ENCODE measurements around the gene CTNNA3.
"Not testable (repeated sequence)": the region's sequence is repeated elsewhere in the genome, so short reads cannot be mapped to it uniquely, and the experiment has no call there.

Gene CTNNA3

GRCh38 chr10:67696029-67696428 is at the start of gene CTNNA3:
Gene CTNNA3, minus strand, starts transcription at chr10:67696195.
- in situ Hi-C loops (cut with HindIII; ENCODE audit: low sequenced_read_pairs), result no loop called here

- in situ Hi-C loops (cut with HindIII; ENCODE audit: low sequenced_read_pairs), result no loop called here
These were observed 39.4 kb upstream of the CTNNA3 start for GRCh38 chr10:67735430-67735829.

DNA sequence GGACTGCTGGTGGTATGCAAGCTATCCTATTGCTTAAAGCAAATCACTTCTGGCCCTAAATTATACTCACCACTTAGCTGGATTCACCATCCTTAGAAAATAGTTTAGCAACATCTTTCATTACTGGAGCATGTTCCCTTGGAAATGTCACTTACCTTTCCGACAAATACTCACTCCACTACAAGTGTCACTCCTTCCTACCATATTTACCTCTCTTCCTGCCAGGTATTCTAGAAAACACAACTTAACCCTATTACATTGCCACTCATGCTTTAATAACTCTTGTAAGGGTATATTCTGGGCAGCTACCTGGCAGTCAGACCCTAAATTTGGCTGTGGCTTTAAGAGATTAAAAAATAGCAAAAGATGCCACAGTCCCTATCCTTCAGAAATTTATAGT is 37.5 kb upstream of the CTNNA3 start:
- in situ Hi-C loops (cut with HindIII; ENCODE audit: low sequenced_read_pairs), result no loop called here

DNA sequence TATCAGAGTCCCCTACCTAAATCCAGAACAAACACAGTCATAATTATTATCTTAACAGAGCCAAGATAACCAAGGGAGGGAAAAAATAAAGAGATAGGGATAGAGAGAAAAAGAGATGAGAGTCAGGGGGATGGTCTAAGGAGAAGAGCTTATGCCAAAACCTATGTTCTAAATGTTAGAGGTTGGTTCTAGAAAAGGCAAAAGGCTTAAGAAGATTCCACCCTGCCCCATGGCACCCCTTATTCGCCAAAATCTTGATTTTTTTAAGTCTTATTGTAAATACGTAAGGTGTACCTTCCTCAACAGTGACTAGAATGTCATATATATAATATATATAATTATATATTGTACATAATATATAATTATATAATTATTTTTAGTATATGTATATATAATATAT is 29.6 kb upstream of the CTNNA3 start:
- in situ Hi-C loops (cut with HindIII; ENCODE audit: low sequenced_read_pairs), result no loop called here

GRCh38 chr10:67723601-67724000 is 27.6 kb upstream of the CTNNA3 start:
- in situ Hi-C loops (cut with HindIII; ENCODE audit: low sequenced_read_pairs), result loop anchor here (5.0 kb wide), 1 partner anchor 41 kb away; no protein-coding TSS in a partner anchor

DNA sequence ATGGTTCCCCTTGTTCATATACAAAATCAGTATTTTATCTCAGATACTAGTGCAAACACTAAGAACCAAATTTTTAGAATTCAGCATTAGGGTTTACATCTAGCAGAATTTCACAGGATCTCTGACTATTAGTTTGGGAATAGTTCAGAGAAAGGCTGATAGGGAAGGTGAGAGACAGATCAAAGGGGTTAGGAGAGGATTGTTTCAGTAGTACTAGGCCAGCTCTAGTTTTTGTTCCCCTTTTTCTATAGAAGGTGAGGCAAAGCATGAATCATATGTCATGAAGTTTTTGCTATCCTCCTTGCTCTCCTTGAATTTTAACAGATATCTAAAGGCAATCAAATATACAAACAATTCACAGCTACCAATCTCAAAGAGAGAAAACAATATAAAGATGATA is 26.1 kb upstream of the CTNNA3 start:
- in situ Hi-C loops (cut with HindIII; ENCODE audit: low sequenced_read_pairs), result loop anchor here (5.0 kb wide), 1 partner anchor 40 kb away; no protein-coding TSS in a partner anchor

DNA sequence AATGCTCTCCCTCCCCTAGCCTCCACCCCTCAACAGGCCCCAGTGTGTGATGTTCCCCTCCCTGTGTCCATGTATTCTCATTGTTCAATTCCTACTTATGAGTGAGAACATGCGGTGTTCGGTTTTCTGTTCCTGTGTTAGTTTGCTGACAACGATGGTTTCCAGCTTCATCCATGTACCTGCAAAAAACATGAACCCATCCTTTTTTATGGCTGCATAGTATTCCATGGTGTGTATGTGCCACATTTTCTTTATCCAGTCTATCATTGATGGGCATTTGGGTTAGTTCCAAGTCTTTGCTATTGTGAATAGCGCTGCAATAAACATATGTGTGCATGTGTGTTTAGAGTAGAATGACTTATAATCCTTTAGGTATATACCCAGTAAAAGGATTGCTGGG is 20.5 kb upstream of the CTNNA3 start:
- in situ Hi-C loops (cut with HindIII; ENCODE audit: low sequenced_read_pairs), result not testable (repeated sequence)

DNA sequence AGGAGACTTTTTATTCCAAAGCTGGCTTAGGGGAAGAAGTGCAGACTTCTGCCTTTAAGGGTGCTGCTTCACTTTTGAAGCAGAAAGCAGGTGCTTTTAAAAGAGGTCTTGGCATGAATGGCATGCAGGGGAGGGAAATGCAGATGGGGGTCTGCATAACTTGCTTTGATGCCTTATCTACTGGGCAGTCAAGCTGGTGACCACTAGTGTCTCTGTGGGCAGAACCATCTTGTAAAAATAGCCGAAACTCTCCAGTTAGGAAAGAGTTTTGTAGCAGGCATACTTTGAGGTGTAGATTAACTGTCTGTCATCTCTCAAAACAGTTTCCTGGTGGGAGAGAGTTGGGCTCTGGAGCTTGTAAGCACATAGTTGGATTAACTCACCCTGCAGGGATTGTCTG is 9.9 kb upstream of the CTNNA3 start:
- in situ Hi-C loops (cut with HindIII; ENCODE audit: low sequenced_read_pairs), result no loop called here

DNA sequence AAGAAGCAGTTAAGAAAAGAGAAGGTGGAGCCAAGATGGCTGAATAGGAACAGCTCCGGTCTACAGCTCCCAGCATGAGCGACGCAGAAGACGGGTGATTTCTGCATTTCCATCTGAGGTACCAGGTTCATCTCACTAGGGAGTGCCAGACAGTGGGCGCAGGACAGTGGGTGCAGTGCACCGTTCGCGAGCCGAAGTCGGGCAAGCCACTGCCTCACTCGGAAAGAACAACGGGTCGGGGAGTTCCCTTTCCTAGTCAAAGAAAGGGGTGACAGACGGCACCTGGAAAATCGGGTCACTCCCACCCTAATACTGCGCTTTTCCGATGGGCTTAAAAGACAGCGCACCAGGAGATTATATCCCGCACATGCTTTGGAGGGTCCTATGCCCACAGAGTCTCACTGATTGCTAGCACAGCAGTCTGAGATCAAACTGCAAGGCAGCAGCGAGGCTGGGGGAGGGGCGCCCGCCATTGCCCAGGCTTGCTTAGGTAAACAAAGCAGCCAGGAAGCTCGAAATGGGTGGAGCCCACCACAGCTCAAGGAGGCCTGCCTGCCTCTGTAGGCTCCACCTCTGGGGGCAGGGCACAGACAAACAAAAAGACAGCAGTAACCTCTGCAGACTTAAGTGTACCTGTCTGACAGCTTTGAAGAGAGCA is 3.7 kb upstream of the CTNNA3 start:
- in situ Hi-C loops (cut with HindIII; ENCODE audit: low sequenced_read_pairs), result not testable (repeated sequence)

- in situ Hi-C loops (cut with HindIII; ENCODE audit: low sequenced_read_pairs), result no loop called here
These were observed 2.2 kb upstream of the CTNNA3 start for GRCh38 chr10:67698164-67698563.

- in situ Hi-C loops (cut with HindIII; ENCODE audit: low sequenced_read_pairs), result no loop called here
These were observed 1.7 kb upstream of the CTNNA3 start for GRCh38 chr10:67697724-67698131.

GRCh38 chr10:67696679-67697078 is 684 bp upstream of the CTNNA3 start:
- in situ Hi-C loops (cut with HindIII; ENCODE audit: low sequenced_read_pairs), result no loop called here

GRCh38 chr10:67695555-67695954 is 440 bp downstream of the CTNNA3 start:
- in situ Hi-C loops (cut with HindIII; ENCODE audit: low sequenced_read_pairs), result no loop called here

- in situ Hi-C loops (cut with HindIII; ENCODE audit: low sequenced_read_pairs), result not testable (repeated sequence)
These were observed 4.1 kb downstream of the CTNNA3 start for GRCh38 chr10:67691861-67692260.

GRCh38 chr10:67690540-67690939 is 5.5 kb downstream of the CTNNA3 start:
- in situ Hi-C loops (cut with HindIII; ENCODE audit: low sequenced_read_pairs), result not testable (repeated sequence)

GRCh38 chr10:67684140-67684539 is 11.9 kb downstream of the CTNNA3 start:
- in situ Hi-C loops (cut with HindIII; ENCODE audit: low sequenced_read_pairs), result loop anchor here (5.0 kb wide), 1 partner anchor 38 kb away; no protein-coding TSS in a partner anchor

DNA sequence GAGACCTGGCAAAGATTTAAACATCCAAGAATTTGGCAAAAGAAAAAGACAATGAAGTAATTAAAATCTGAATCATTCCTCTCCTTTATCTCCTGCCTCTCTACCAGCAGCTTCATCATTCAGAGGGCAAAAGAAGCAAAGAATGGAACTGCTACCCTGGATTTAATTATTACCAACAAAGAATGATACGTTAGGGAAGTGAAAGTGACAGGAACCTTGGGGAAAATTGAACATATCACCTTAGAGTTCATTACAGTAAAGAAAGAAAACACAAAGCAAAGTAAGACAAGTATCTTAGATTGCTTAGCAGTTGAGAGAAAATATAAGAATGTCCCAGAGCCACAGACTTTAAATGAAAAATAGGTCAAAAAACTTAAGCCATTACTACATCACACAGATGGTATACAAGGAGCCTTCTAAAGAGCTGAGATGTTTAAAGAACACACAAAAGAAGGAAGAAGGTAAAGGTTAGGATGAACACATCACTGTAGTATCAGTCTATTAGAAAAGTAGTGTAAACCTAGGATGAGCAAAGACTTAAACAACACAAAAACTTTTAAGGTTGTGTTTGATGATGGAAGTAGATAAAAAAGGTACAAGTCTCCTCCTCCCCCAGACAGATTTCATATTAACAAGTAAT is 17.5 kb downstream of the CTNNA3 start:
- in situ Hi-C loops (cut with HindIII; ENCODE audit: low sequenced_read_pairs), result no loop called here

- in situ Hi-C loops (cut with HindIII; ENCODE audit: low sequenced_read_pairs), result no loop called here
These were observed 19.7 kb downstream of the CTNNA3 start for GRCh38 chr10:67676208-67676825.

DNA sequence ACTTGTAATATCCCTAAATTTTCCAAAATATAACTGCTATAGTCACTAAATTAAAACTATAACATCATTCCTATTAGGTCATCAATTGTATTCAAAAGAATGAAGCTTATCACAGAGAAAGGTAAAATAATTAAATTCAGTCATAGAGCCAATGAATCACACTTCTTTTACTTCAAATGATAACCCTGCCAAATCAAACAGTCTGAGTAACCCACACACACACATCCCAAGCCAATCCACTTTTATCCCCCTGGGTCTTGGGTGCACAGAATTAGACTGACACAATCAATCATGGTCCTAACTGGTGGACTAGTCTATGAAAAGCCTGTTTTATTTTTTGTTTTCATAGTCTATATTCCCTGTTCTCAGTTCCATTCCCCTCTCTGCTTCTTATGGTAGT is 25.6 kb downstream of the CTNNA3 start:
- in situ Hi-C loops (cut with HindIII; ENCODE audit: low sequenced_read_pairs), result no loop called here

- in situ Hi-C loops (cut with HindIII; ENCODE audit: low sequenced_read_pairs), result no loop called here
These were observed 26.0 kb downstream of the CTNNA3 start for GRCh38 chr10:67669978-67670377.

DNA sequence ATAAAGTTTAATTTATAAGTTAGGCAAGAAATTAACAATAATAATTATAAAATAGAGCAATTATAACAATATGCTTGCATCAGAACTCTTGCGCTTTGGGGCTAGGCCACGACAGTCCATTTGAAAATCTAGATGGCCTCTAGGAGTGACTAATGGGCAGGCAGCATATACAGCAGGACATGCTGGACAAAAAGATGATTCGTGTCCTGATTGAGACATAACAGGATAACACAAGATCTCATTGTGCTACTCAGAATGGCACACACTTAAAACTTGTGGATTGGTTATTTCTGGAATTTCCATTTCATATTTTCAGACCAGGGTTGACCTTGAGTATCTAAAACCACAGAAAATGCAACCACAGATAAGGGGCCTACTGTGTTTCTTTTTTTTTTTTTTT is 27.5 kb downstream of the CTNNA3 start:
- in situ Hi-C loops (cut with HindIII; ENCODE audit: low sequenced_read_pairs), result no loop called here

GRCh38 chr10:67667035-67667425 is 29.0 kb downstream of the CTNNA3 start:
- in situ Hi-C loops (cut with HindIII; ENCODE audit: low sequenced_read_pairs), result no loop called here
